Kidney epithelial cell (primary cell): Measurements from ENCODE around the gene PLEKHG2. TPM values are rescaled to one million over a fixed set of nuclear protein-coding genes. Genes with fewer than 3 reads are reported as not detected.
A peak's percentile ranks its signal among the peaks of the same experiment; 100 is the strongest.

ENCODE experiments used
- DNase-seq: peaks from one replicate; pipeline ENCODE4 v3.0.0-alpha.2; 2010; ENCODE audit warnings: low read depth
- H3K27me3 ChIP-seq: 2 replicates; pipeline ENCODE4 v1.6.0; 2011; ENCODE audit warnings: low read length; ENCODE audit not compliant: control insufficient read depth, insufficient read depth
- H3K36me3 ChIP-seq: 2 replicates; pipeline ENCODE4 v1.5.1; 2011; ENCODE audit warnings: low read length; ENCODE audit not compliant: control insufficient read depth, insufficient read depth
- H3K4me3 ChIP-seq: 2 replicates; pipeline ENCODE4 v1.5.1; 2011; ENCODE audit warnings: low read depth, mild to moderate bottlenecking, control low read depth, low read length
- CTCF ChIP-seq: IDR thresholded peaks from 2 replicates; pipeline ENCODE4 v1.5.1; 2011; ENCODE audit warnings: mild to moderate bottlenecking, moderate library complexity, low read length, control low read depth, inconsistent platforms; ENCODE audit not compliant: insufficient read depth, poor library complexity, severe bottlenecking
- total RNA-seq: library from RNA; depleted of rRNA; stranded (reverse); fragments of >200 nt; gene quantifications from 2 replicates; pipeline ENCODE4 v1.2.3, GENCODE V29; 2015

Gene PLEKHG2
- total RNA-seq, 1 donor from 2014 or later = 22.8 TPM

DNA sequence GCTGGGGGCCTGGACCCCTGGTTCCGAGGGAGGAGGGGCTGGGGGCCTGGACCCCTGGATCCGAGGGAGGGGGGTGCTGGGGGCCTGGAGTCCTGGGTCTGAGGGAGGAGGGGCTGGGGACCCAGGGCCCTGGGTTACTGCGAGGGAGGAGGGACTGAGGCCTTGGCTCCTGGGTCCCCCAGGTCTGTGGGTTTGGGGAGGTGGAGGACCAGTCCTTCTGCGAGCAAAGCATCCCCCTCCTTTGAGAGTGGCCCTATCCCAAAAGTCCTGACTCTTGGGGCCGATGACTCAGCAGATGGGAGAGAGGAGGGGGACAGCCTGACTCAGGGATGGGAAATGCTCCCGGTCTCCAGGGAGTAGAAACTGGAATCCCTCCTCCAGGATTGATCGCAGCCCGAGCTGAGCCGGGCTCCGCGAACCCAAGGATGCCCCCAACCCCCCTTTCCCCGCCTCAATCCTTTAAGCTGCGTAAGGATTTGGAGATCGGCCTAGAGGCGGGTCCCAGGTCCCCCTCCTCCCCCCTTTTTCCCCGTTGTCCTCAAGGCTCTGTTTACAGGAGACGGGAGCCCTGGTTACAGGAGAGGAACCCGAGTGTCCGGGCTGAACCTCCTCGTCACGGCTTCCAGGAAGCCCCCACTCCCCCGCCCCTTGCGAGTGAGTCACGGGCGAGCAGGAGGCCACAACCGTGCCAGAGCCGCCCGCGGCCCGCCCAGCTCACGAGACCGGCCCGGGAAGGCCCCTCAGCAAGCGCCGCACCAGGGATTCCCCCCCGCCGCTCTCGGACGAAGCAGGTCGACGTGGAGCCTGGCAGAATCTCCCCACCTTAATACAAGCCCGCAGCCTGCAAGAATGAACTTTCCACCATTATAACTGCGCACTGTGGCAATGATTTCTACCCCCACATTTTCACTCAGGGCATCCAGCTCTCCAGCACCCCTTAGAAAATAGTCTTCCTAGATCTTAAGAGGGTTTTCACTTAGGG lies 8.8 kb upstream of the PLEKHG2 start:
- H3K4me3 ChIP-seq = peak overlapping the region; percentile 16
- TF ChIP-seq CTCF = no peak
- H3K36me3 ChIP-seq = peaks cover 1% of the 10 kb centered on the region
- DNase-seq = peak; percentile 90
- no peaks in the 10 kb centered on the region for H3K27me3 ChIP-seq

DNA sequence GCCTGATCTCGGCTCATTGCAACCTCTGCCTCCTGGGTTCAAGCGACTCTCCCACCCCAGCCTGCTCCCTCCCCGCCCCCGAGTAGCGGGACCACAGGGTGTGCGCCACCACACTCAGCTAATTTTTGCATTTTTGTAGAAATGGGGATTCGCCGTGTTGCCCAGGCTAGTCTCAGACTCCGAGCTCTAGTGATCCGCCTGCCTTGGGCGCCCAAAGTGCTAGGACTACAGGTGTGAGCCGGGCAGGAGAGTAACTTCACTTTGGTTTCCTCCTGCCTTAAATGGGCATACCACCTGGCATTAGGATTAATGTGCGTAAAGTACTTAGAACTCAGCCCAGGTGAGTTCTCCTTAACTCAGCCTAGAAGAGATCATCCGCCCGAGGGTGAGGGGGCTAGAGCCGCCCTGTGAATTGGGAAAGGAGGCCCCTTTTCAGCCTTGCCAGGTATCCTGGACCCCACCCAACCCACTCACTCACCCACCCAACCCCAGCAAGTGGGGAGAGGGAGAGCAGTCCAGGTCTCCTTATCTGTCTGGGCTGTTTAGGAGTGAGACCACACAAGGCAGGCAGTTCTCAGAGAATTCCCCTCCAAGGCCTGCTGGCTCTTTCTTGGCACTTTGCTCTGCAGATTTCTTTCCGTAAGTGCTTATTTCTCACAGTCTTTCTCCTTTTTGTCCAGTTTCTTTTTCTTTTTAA lies 7.1 kb upstream of the PLEKHG2 start:
- H3K4me3 ChIP-seq = no peak overlapping the region
- TF ChIP-seq CTCF = no peak
- no peak for DNase-seq
- H3K27me3 ChIP-seq = no peaks in the 10 kb centered on the region
- H3K36me3 ChIP-seq = peaks cover 1% of the 10 kb centered on the region

DNA sequence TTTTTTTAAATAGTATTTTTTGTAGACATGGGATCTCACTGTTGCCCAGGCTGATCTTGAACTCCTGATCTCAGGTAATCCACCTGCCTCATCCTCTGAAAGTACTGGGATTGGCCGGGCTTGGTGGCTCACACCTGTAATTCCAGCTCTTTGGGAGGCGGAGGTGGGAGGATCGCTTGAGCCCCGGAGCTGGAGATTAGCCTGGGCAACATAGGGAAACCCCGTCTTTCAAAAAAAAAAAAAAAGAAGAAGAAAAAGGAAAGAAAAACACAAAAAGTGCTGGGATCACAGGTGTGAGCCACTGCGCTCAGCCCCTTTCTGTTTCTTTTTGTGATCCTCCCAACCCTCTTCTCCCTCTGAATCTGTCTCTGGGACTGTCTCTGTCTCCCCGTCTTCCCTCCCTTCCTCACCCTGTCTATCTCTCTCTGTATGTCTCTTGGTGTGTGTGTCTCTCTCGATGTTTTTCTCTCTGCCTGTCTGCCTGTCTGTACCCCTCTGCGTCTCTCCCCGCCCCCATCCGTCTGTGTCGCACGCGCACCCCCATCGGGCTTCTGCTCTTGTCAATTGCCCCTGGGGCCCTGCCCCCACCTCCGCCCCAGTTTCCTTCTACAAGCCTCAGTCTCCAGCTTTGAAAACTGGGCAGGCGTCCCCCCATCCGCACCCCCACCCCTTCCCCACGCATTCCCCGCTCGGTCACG lies 6.4 kb upstream of the PLEKHG2 start:
- Histone ChIP-seq H3K36me3 (peaks cover 1% of the 10 kb centered on the region), H3K4me3 (peak overlapping the region; percentile 95), H3K27me3 (no peaks in the 10 kb centered on the region)
- no peak for DNase-seq
- no peak for TF ChIP-seq CTCF

- Histone ChIP-seq H3K36me3 (peaks cover 1% of the 10 kb centered on the region), H3K27me3 (no peaks in the 10 kb centered on the region), H3K4me3 (peak within 1 kb of the TSS; percentile 95)
- no peak for DNase-seq
- peak; percentile 10 for TF ChIP-seq CTCF
Observed at GRCh38 chr19:39406656-39407409, 5.6 kb upstream of the PLEKHG2 start, which contains the start of gene ZFP36. TSS of gene ZFP36 (plus strand) at chr19:39406847. CDS start at chr19:39406905, 58 bp downstream.

- Histone ChIP-seq H3K36me3 (peaks cover 1% of the 10 kb centered on the region), H3K4me3 (peak overlapping the region; percentile 95), H3K27me3 (no peaks in the 10 kb centered on the region)
- no peak for TF ChIP-seq CTCF
- no peak for DNase-seq
Observed at GRCh38 chr19:39407410-39407659, 5.1 kb upstream of the PLEKHG2 start.
